IMR-90 (cell line): ENCODE results near the gene WDR13.

Source experiments
- NFE2L2 ChIP-seq: fragments of 150-350 bp; IDR thresholded peaks from 2 replicates; pipeline ENCODE4 v1.6.1; 2016; ENCODE audit warnings: low read depth, mild to moderate bottlenecking, low read length
- POLR2A ChIP-seq: IDR thresholded peaks from 2 replicates; pipeline ENCODE4 v1.6.1; 2012; ENCODE audit warnings: mild to moderate bottlenecking, low read depth, low read length
- TF ChIP-seq, protein P1 (sequence below): fragments of 150-350 bp; IDR thresholded peaks from 2 replicates; pipeline ENCODE4 v1.6.1; 2017; ENCODE audit warnings: mild to moderate bottlenecking, antibody characterized with exemption, low read length, low read depth
- TF ChIP-seq, protein P2 (sequence below): conservative IDR thresholded peaks from 2 replicates; pipeline ENCODE4 v1.5.1; 2012; ENCODE audit warnings: mild to moderate bottlenecking, low read depth, low read length, improper control_type of control experiment

DNA sequence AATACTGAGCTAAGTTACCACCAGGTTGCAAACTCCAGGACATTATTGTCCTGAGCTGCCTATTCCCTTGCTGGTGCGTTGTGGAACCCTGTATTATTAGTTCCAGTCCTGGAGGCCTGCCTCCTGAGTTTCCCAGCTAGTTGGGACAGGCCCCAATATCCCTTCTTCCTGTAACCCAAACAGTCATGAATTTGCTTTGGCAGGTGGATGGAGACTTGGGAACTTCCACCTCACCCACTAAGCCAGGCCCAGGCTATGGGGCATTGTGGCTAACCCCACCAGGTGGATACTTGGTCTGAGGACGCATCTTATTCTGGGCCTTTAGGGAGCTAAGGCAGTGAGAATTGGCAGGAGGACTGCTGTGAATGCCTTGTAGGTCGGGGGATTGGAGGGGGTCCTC lies 18.0 kb upstream of the WDR13 start:
- TF ChIP-seq, protein P1, sequence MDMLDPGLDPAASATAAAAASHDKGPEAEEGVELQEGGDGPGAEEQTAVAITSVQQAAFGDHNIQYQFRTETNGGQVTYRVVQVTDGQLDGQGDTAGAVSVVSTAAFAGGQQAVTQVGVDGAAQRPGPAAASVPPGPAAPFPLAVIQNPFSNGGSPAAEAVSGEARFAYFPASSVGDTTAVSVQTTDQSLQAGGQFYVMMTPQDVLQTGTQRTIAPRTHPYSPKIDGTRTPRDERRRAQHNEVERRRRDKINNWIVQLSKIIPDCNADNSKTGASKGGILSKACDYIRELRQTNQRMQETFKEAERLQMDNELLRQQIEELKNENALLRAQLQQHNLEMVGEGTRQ: no peak
- TF ChIP-seq POLR2A (no peak; the same call in 1 of the 2 replicates), NFE2L2 (no peak)
- TF ChIP-seq, protein P2, sequence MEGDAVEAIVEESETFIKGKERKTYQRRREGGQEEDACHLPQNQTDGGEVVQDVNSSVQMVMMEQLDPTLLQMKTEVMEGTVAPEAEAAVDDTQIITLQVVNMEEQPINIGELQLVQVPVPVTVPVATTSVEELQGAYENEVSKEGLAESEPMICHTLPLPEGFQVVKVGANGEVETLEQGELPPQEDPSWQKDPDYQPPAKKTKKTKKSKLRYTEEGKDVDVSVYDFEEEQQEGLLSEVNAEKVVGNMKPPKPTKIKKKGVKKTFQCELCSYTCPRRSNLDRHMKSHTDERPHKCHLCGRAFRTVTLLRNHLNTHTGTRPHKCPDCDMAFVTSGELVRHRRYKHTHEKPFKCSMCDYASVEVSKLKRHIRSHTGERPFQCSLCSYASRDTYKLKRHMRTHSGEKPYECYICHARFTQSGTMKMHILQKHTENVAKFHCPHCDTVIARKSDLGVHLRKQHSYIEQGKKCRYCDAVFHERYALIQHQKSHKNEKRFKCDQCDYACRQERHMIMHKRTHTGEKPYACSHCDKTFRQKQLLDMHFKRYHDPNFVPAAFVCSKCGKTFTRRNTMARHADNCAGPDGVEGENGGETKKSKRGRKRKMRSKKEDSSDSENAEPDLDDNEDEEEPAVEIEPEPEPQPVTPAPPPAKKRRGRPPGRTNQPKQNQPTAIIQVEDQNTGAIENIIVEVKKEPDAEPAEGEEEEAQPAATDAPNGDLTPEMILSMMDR: no peak
